Pancreas (tissue), 10 donors: Measurements from ENCODE around the gene ERAP2. TPM values are rescaled to one million over a fixed set of nuclear protein-coding genes. Genes with fewer than 3 reads are reported as not detected.

Experiments
- ATAC-seq, 4 donors: fragments of 200-7000 bp; cut with Tn5 transposase; one replicate each; pipeline versions ENCODE4 v1.8.0 to v1.9.1; 2020; ENCODE audit warnings: mild to moderate bottlenecking in 4 of 4, moderate library complexity in 4 of 4
- DNase-seq, 6 donors: peaks; one replicate each; pipeline ENCODE4 v3.0.0-alpha.2; 2020
- FAIRE-seq: peaks from 2 replicates; lab custom pipeline; 2012; peaks lifted over from hg19 to GRCh38; lab: Jason Lieb, UNC
- H3K27ac ChIP-seq, 4 donors: fragments of 200-600 bp; sonication (generic); 1 replicate in 3 of 4; 2 replicates in 1 of 4; pipeline versions ENCODE4 v1.5.0 to v1.8.0; 2020
- H3K27me3 ChIP-seq, 4 donors: fragments of 200-600 bp; one replicate each; pipeline ENCODE4 v1.8.0; 2021
- H3K36me3 ChIP-seq, 3 donors: fragments of 200-600 bp; sonication (generic) in 1 of 3; one replicate each; pipeline versions ENCODE4 v1.5.0 to v1.8.0; 2020 to 2021
- H3K4me1 ChIP-seq, 3 donors: fragments of 200-600 bp; one replicate each; pipeline ENCODE4 v1.8.0; 2021
- H3K4me3 ChIP-seq, 4 donors: fragments of 200-600 bp; sonication (generic) in 2 of 4; one replicate each; pipeline versions ENCODE4 v1.5.0 to v1.8.0; 2020 to 2021
- H3K9me3 ChIP-seq, 4 donors: fragments of 200-600 bp; one replicate each; pipeline ENCODE4 v1.8.0; 2021
- CTCF ChIP-seq, 4 donors: fragments of 200-600 bp; sonication (generic) in 3 of 4; IDR thresholded peaks; one replicate each; pipeline versions ENCODE4 v1.5.0 to v1.8.0; 2021; ENCODE audit warnings: antibody characterized with exemption in 4 of 4
- WGBS, 2 donors: extraction: QIAGEN DNeasy Blood & Tissue Kit; methylation state at CpG; one replicate each; pipeline ENCODE4 v1.1.7; 2013; 5-methylcytosine and 5-hydroxymethylcytosine counted together
- intact Hi-C, 3 donors: fragments of 100-400 bp; cut with DNase I; formaldehyde crosslinking; loops; one replicate each; pipeline versions ENCODE4 v1.11.1 to v1.14.2; 2022
- polyA plus RNA-seq, 2 donors: library from polyadenylated mRNA; stranded (reverse); fragments of 200-250 nt; gene quantifications; one replicate each; pipeline ENCODE4 v1.2.3, GENCODE V29; 2013
- total RNA-seq, 6 donors: library from RNA; stranded (reverse); fragmentation: NEBNext Ultra II Directional in 4 of 6; extraction: Animal tissue kit (Norgen Biotek cat#: 25700) in 4 of 6; gene quantifications; one replicate each; pipeline versions ENCODE4 v1.2.1 to v1.2.4, GENCODE V29; 2021 to 2023
- donor health status: healthy with polysubstance abuse.
- donor health status: DM: no; HTN: no; CAD: no; lungs with moderate emphysema.
- donor health status: DM: no; HTN: no; CAD: no.
- donor health status: control.
- donor health status: control.
- donor health status: Bipolar disorder and iron deficiency.
- donor health status: DM: yes; HTN: yes; CAD: no.
- donor health status: DM: no; HTN: no; CAD: no.
- donor health status: DM: no; HTN: no; CAD: no.
- donor health status: DM: yes; HTN: yes; CAD: no.

The ERAP2 gene
- total and polyA plus RNA-seq, 8 donors: 0.22 to 9.3 (median 1.4) TPM

- H3K36me3 ChIP-seq: no peaks in the 10 kb centered on the region
- ATAC-seq: no peak
- WGBS, 2 donors: 93 to 98% methylated on average over 1 of the region's 1 CpG
- peaks cover 0 to 7% (median 5%) of the 10 kb centered on the region in 3 donors for H3K4me1 ChIP-seq
- no peak overlapping the region for H3K27ac ChIP-seq
- no peak for FAIRE-seq
- no peaks in the 10 kb centered on the region for H3K9me3 ChIP-seq
- intact Hi-C loops: no loop called here
- H3K27me3 ChIP-seq: no peaks in the 10 kb centered on the region
- DNase-seq: no peak
- TF ChIP-seq CTCF (IDR thresholded peaks at IDR 0.05): no peak
- no peak overlapping the region for H3K4me3 ChIP-seq
Observed at GRCh38 chr5:96961053-96961452, 84.8 kb downstream of the ERAP2 start.

GRCh38 chr5:96962540-96962991 is 86.3 kb downstream of the ERAP2 start:
- 86 to 93% methylated on average over 4 of the region's 4 CpGs for WGBS, 2 donors
- no peaks in the 10 kb centered on the region for H3K36me3 ChIP-seq
- H3K27me3 ChIP-seq: no peaks in the 10 kb centered on the region
- H3K27ac ChIP-seq: no peak overlapping the region
- H3K4me3 ChIP-seq: no peak overlapping the region
- FAIRE-seq: no peak
- H3K4me1 ChIP-seq: peaks cover 0 to 7% (median 5%) of the 10 kb centered on the region in 3 donors
- TF ChIP-seq CTCF (IDR thresholded peaks at IDR 0.05): no peak
- no peaks in the 10 kb centered on the region for H3K9me3 ChIP-seq
- no peak for DNase-seq
- ATAC-seq: no peak
- intact Hi-C loops: no loop called here

GRCh38 chr5:96963267-96963666 is 87.0 kb downstream of the ERAP2 start:
- peak in 3 of 4 donors; percentile 58 to 84 (median 69) for ATAC-seq

GRCh38 chr5:96966801-96967200 is 90.5 kb downstream of the ERAP2 start:
- ATAC-seq (no peak), FAIRE-seq (no peak), DNase-seq (no peak)
- peaks cover 10 to 19% (median 13%) of the 10 kb centered on the region in 3 donors for H3K4me1 ChIP-seq
- WGBS, 2 donors: 93 to 97% methylated on average over 4 of the region's 4 CpGs
- TF ChIP-seq CTCF (IDR thresholded peaks at IDR 0.05): no peak
- H3K27me3 ChIP-seq: no peaks in the 10 kb centered on the region
- H3K27ac ChIP-seq: no peak overlapping the region
- no peaks in the 10 kb centered on the region for H3K9me3 ChIP-seq
- intact Hi-C loops: no loop called here
- no peak overlapping the region for H3K4me3 ChIP-seq
- H3K36me3 ChIP-seq: no peaks in the 10 kb centered on the region

More at GRCh38 chr5:96963267-96963666, 87.0 kb downstream of the ERAP2 start:
- 49 to 58% methylated on average over 3 of the region's 3 CpGs for WGBS, 2 donors
- no peak overlapping the region for H3K4me3 ChIP-seq
- no peak for TF ChIP-seq CTCF (IDR thresholded peaks at IDR 0.05)
- no peak for FAIRE-seq
- no peaks in the 10 kb centered on the region for H3K27me3 ChIP-seq
- peaks cover under 1 to 12% (median 5%) of the 10 kb centered on the region in 3 donors for H3K4me1 ChIP-seq
- H3K9me3 ChIP-seq: no peaks in the 10 kb centered on the region
- DNase-seq: peak in 1 of 6 donors; percentile 9
- intact Hi-C loops: no loop called here
- no peak overlapping the region for H3K27ac ChIP-seq
- H3K36me3 ChIP-seq: no peaks in the 10 kb centered on the region

- peaks cover 10 to 19% (median 13%) of the 10 kb centered on the region in 3 donors for H3K4me1 ChIP-seq
- TF ChIP-seq CTCF (IDR thresholded peaks at IDR 0.05): no peak
- intact Hi-C loops: no loop called here
- 97 to 98% methylated on average over 1 of the region's 1 CpG for WGBS, 2 donors
- H3K27me3 ChIP-seq: no peaks in the 10 kb centered on the region
- no peak overlapping the region for H3K4me3 ChIP-seq
- H3K36me3 ChIP-seq: no peaks in the 10 kb centered on the region
- DNase-seq (no peak), ATAC-seq (no peak), FAIRE-seq (no peak)
- H3K27ac ChIP-seq: no peak overlapping the region
- H3K9me3 ChIP-seq: no peaks in the 10 kb centered on the region
Observed at GRCh38 chr5:96967400-96967799, 91.1 kb downstream of the ERAP2 start.
